LNCaP clone FGC (cell line): Measurements from ENCODE around the gene USP25.

Source experiments
- DNase-seq: peaks from one replicate; pipeline ENCODE4 v3.0.0-alpha.2; 2011; ENCODE audit warnings: low read depth
- H3K4me3 ChIP-seq: 2 replicates; pipeline ENCODE4 v1.5.1; 2011; ENCODE audit warnings: mild to moderate bottlenecking, low read depth, low read length, control low read depth
- CTCF ChIP-seq: IDR thresholded peaks from 2 replicates; pipeline ENCODE4 v1.5.1; 2012; ENCODE audit warnings: mild to moderate bottlenecking; ENCODE audit not compliant: control insufficient read depth, insufficient read depth; ENCODE audit errors: extremely low read depth

USP25 gene

GRCh38 chr21:15856813-15857212 lies 127.0 kb downstream of the USP25 start:
- no peak overlapping the region for H3K4me3 ChIP-seq
- no peak for DNase-seq
- no peak for TF ChIP-seq CTCF

DNA sequence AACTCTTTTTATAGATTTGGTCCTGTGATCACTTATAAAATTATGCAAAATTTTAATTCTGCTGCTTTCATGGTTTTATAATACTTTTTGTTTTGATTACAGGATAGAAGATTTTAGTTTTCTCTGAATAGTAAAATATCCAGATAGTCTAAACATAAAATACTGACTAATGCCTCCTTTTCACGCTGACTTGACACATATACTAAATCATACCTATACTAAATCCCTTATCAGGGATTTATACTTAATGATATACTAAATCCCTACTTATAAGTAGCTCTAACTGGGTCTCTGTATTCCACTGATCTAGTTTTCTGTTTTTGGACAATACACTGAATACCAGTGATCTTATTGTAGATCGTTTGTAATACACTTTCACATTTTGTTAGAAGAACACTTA lies 128.0 kb downstream of the USP25 start:
- TF ChIP-seq CTCF, result no peak
- no peak overlapping the region for H3K4me3 ChIP-seq
- DNase-seq, result no peak

DNA sequence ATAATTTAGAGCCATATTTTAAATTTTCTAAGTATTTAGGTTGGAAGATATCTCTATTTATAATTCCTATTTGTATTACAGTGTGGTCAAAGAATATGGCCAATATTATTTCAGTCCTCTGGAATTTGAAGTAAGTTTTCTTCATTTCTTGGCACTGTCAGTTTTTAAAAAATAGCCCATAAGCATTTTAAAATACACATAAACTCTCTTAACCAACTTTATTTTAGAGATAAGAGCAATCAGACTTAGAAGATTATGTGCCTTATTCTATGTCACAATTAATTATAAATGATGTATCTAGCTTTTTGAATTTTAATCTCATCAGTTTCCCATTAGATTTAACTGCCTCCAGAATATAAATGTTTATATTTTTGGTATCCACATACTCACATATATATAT lies 130.8 kb downstream of the USP25 start:
- no peak for TF ChIP-seq CTCF
- no peak for DNase-seq
- no peak overlapping the region for H3K4me3 ChIP-seq

DNA sequence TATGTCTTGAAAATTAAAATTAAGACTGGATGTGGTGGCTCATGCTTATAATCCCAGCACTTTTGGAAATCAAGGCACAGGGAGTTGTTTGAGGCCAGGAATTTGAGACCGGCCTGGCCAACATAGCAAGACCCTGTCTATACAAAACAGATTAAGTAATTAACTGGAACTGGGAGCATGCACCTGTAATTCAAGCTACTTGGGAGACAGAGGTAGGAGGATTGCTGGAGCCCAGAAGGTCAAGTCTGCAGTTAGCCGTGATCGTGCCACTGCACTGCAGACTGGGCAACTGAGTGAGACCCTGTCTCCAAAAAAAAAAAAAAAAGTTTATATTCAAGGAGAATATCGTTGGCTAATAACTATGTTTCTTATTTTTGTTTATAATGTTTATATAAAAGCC lies 139.2 kb downstream of the USP25 start:
- DNase-seq, result no peak
- no peak for TF ChIP-seq CTCF
- H3K4me3 ChIP-seq, result no peak overlapping the region

DNA sequence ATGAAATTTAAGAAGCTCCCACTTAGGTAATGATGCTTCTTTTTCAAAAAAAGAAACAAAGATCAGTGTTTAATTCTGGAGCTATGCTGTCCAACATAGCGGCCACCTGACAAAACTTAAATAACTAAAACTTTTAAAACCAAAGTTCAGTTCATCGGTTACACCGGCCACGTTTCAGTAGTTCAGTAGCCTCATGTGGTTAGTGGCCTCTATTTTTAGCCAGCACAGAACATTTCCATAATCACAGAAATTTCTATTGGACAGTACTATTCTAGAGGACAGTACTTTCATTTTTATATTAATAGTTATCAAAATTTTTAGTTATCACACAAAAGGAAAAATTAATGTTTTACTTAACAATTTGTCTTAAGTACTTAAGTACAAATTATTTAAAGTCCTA lies 141.0 kb downstream of the USP25 start:
- no peak for DNase-seq
- TF ChIP-seq CTCF, result no peak
- no peak overlapping the region for H3K4me3 ChIP-seq

- no peak overlapping the region for H3K4me3 ChIP-seq
- TF ChIP-seq CTCF, result no peak
- DNase-seq, result no peak
Measured at GRCh38 chr21:15872236-15872635, 142.5 kb downstream of the USP25 start.

GRCh38 chr21:15874615-15875014 lies 144.8 kb downstream of the USP25 start:
- no peak overlapping the region for H3K4me3 ChIP-seq
- TF ChIP-seq CTCF, result no peak
- DNase-seq, result peak; percentile 28
